Measurements from ENCODE around the gene SLC27A2.

- no peak for TF ChIP-seq CTCF (conservative IDR thresholded peaks at IDR 0.05 in 1 of 2, IDR thresholded peaks at IDR 0.05 in 1 of 2; ENCODE audit: low read depth in 1 of 2, low read length in 2 of 2)
- TF ChIP-seq EZH2 (IDR thresholded peaks at IDR 0.05; ENCODE audit: low read length, missing control alignments): no peak
These were observed 80.5 kb downstream of the SLC27A2 start for GRCh38 chr15:50262533-50262932.
